Gastroesophageal sphincter (tissue), 3 donors: ENCODE data around the gene SEMA3A.

Experiments used
- CTCF ChIP-seq, 4 experiments: fragments of 200-600 bp in 2 of 4; fragments of 450-650 bp in 2 of 4; sonication (generic) in 1 of 4; IDR thresholded peaks; one replicate each; pipeline ENCODE4 v1.5.1; 2017 to 2019; ENCODE audit warnings: antibody characterized with exemption in 4 of 4, mild to moderate bottlenecking in 2 of 4, moderate library complexity in 2 of 4
- POLR2A ChIP-seq, 2 donors: fragments of 450-650 bp; IDR thresholded peaks; one replicate each; pipeline ENCODE4 v1.6.1; 2017; ENCODE audit warnings: antibody characterized with exemption in 2 of 2, mild to moderate bottlenecking in 2 of 2, moderate library complexity in 1 of 2
- POLR2AphosphoS5 ChIP-seq: sonication (generic); formaldehyde crosslinking; IDR thresholded peaks from one replicate; pipeline ENCODE4 v1.6.1; 2017; ENCODE audit warnings: antibody characterized with exemption

- TF ChIP-seq POLR2AphosphoS5 = no peak
- TF ChIP-seq CTCF (IDR thresholded peaks at IDR 0.05) = no peak
- no peak for TF ChIP-seq POLR2A (IDR thresholded peaks at IDR 0.05)
Observed at GRCh38 chr7:84117304-84117703, 77.3 kb downstream of the SEMA3A start.
